Loucy (cell line): ENCODE data around the gene YARS2.

Source experiments
- H2AFZ ChIP-seq: fragments of 200-600 bp; sonication (generic); 2 replicates; pipeline ENCODE4 v1.6.0; 2016; ENCODE audit warnings: antibody characterized with exemption, mild to moderate bottlenecking, low read length, moderate library complexity
- H3F3A ChIP-seq: fragments of 200-600 bp; 2 replicates; pipeline ENCODE4 v1.6.0; 2016; ENCODE audit warnings: antibody characterized with exemption, low read depth, mild to moderate bottlenecking
- H3K27me3 ChIP-seq: fragments of 200-600 bp; sonication (generic); 2 replicates; pipeline ENCODE4 v1.6.1; 2014; ENCODE audit warnings: low read length, mild to moderate bottlenecking; ENCODE audit not compliant: insufficient read depth, poor library complexity, severe bottlenecking
- H3K36me3 ChIP-seq: fragments of 200-600 bp; sonication (generic); 2 replicates; pipeline ENCODE4 v1.6.1; 2016; ENCODE audit warnings: low read length; ENCODE audit not compliant: insufficient read depth
- H3K4me1 ChIP-seq: fragments of 200-600 bp; sonication (generic); 2 replicates; pipeline ENCODE4 v1.5.1; 2014; ENCODE audit warnings: low read length, mild to moderate bottlenecking; ENCODE audit not compliant: insufficient read depth, poor library complexity, severe bottlenecking
- H3K4me2 ChIP-seq: fragments of 200-600 bp; sonication (generic); 2 replicates; pipeline ENCODE4 v1.6.0; 2014; ENCODE audit warnings: antibody characterized with exemption, low read length, low read depth, mild to moderate bottlenecking; ENCODE audit not compliant: poor library complexity, severe bottlenecking
- H3K4me3 ChIP-seq: fragments of 200-600 bp; sonication (generic); 2 replicates; pipeline ENCODE4 v1.5.1; 2014; ENCODE audit warnings: low read length, mild to moderate bottlenecking, mixed read lengths; ENCODE audit not compliant: poor library complexity, severe bottlenecking
- H3K79me2 ChIP-seq: fragments of 200-600 bp; sonication (generic); 2 replicates; pipeline ENCODE4 v1.6.1; 2014; ENCODE audit warnings: low read length; ENCODE audit not compliant: insufficient read depth
- H3K9ac ChIP-seq: fragments of 200-600 bp; sonication (generic); 2 replicates; pipeline ENCODE4 v1.6.0; 2014; ENCODE audit warnings: mild to moderate bottlenecking, low read depth, low read length, moderate library complexity; ENCODE audit not compliant: poor library complexity, severe bottlenecking
- H3K9me2 ChIP-seq: fragments of 200-600 bp; sonication (generic); replicated peaks from 2 replicates; pipeline ENCODE4 v1.6.1; 2016; ENCODE audit warnings: low read depth, low read length, mixed read lengths
- H3K9me3 ChIP-seq: fragments of 200-600 bp; sonication (generic); 2 replicates; pipeline ENCODE4 v1.6.1; 2014; ENCODE audit warnings: mild to moderate bottlenecking, antibody characterized with exemption, low read length, low read depth; ENCODE audit not compliant: insufficient read depth
- H4K20me1 ChIP-seq: fragments of 200-600 bp; sonication (generic); 2 replicates; pipeline ENCODE4 v1.6.0; 2014; ENCODE audit warnings: antibody characterized with exemption, low read length, mild to moderate bottlenecking; ENCODE audit not compliant: insufficient read depth, poor library complexity, severe bottlenecking
- EZH2phosphoT487 ChIP-seq: fragments of 200-600 bp; IDR thresholded peaks from 2 replicates; pipeline ENCODE4 v1.6.1; 2018; ENCODE audit warnings: antibody characterized with exemption, mild to moderate bottlenecking, moderate library complexity, borderline replicate concordance
- TF ChIP-seq, protein P1 (sequence below): fragments of 200-600 bp; sonication (generic); conservative IDR thresholded peaks from 2 replicates; pipeline ENCODE4 v1.5.1; 2014; ENCODE audit warnings: mild to moderate bottlenecking, antibody characterized with exemption, low read length

YARS2 gene

DNA sequence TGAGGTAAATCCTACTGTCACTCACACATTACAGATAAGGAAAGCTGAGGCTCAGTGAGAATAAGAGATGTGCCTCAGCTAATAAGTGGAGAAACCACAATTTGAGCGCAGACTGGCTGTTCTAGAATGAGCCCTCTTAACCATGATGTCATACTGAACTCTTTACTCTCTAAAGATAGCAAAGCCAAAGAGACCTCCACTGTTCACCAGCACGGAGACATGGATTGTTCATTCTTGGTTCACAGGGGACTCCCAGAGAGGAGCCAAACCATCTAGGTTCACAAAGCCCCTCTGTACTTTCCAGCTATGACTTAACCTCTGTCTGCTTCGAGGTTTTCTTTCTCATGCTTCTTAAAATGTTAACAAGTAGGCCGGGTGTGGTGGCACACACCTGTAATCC, 32.7 kb upstream of the YARS2 start:
- Histone ChIP-seq H3K4me3 (no peak overlapping the region), H3K36me3 (no peaks in the 10 kb centered on the region), H3K9ac (no peak overlapping the region), H3K4me2 (no peak overlapping the region), H4K20me1 (no peaks in the 10 kb centered on the region), H3K4me1 (no peaks in the 10 kb centered on the region), H3K9me2 (no peaks in the 10 kb centered on the region), H3K9me3 (no peaks in the 10 kb centered on the region), H3K27me3 (no peaks in the 10 kb centered on the region), H2AFZ (no peak overlapping the region), H3F3A (no peaks in the 10 kb centered on the region), H3K79me2 (no peaks in the 10 kb centered on the region)
- TF ChIP-seq EZH2phosphoT487 = no peak
- TF ChIP-seq, protein P1, sequence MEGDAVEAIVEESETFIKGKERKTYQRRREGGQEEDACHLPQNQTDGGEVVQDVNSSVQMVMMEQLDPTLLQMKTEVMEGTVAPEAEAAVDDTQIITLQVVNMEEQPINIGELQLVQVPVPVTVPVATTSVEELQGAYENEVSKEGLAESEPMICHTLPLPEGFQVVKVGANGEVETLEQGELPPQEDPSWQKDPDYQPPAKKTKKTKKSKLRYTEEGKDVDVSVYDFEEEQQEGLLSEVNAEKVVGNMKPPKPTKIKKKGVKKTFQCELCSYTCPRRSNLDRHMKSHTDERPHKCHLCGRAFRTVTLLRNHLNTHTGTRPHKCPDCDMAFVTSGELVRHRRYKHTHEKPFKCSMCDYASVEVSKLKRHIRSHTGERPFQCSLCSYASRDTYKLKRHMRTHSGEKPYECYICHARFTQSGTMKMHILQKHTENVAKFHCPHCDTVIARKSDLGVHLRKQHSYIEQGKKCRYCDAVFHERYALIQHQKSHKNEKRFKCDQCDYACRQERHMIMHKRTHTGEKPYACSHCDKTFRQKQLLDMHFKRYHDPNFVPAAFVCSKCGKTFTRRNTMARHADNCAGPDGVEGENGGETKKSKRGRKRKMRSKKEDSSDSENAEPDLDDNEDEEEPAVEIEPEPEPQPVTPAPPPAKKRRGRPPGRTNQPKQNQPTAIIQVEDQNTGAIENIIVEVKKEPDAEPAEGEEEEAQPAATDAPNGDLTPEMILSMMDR = no peak

DNA sequence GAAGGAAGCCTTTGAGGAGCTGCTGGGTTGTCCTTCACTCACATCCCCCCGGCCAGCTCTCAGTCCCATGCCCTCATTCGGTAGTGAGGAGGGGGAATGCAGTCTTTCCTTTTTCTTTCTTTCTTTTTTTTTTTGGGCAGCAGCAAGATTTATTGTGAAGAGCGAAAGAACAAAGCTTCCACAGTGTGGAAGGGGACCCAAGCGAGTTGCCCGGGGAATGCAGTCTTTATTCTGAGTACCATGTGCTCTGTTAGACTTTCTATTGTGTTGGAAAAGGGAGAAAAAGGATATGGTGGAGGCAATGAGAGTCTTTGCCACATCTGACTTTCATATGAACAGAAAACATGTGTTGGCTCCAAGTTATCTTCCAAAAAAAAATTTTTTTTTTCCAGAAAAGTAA, 29.9 kb upstream of the YARS2 start:
- no peaks in the 10 kb centered on the region for H3K27me3 ChIP-seq

DNA sequence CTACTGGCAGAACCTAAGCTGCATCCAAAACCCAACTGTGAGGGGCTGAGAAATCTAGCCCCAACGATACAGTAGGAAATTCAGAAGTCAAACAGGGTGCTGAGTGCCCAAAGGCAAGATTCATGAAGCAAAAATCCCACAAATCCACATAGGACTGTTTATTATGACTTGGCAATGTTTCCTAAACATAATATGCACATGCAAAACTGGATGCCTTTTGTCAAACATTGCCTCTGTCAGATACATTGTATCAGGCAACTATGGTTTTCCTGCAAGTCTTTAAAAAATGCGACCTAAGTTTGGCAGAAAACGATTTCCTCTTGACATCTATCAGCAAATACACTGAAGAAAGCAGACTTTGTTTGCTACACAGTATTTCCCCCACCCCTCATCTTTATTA, 27.3 kb upstream of the YARS2 start:
- Histone ChIP-seq H4K20me1 (no peaks in the 10 kb centered on the region), H3K4me3 (no peak overlapping the region), H3K4me1 (no peaks in the 10 kb centered on the region), H2AFZ (no peak overlapping the region), H3K27me3 (no peaks in the 10 kb centered on the region), H3K79me2 (no peaks in the 10 kb centered on the region), H3K36me3 (no peaks in the 10 kb centered on the region), H3F3A (no peaks in the 10 kb centered on the region), H3K9ac (no peak overlapping the region), H3K4me2 (no peak overlapping the region), H3K9me3 (no peaks in the 10 kb centered on the region), H3K9me2 (no peaks in the 10 kb centered on the region)
- TF ChIP-seq EZH2phosphoT487 = no peak
- TF ChIP-seq, protein P1 = no peak

More for the DNA sequence above, 29.9 kb upstream of the YARS2 start:
- no peaks in the 10 kb centered on the region for H3K79me2 ChIP-seq
- no peak overlapping the region for H3K9ac ChIP-seq
- no peaks in the 10 kb centered on the region for H4K20me1 ChIP-seq
- no peak overlapping the region for H2AFZ ChIP-seq
- no peaks in the 10 kb centered on the region for H3K4me1 ChIP-seq
- TF ChIP-seq, protein P1 = no peak
- no peak for TF ChIP-seq EZH2phosphoT487
- H3K4me3 ChIP-seq = no peak overlapping the region
- no peaks in the 10 kb centered on the region for H3K9me2 ChIP-seq
- H3F3A ChIP-seq = no peaks in the 10 kb centered on the region
- no peaks in the 10 kb centered on the region for H3K9me3 ChIP-seq
- no peaks in the 10 kb centered on the region for H3K36me3 ChIP-seq
- no peak overlapping the region for H3K4me2 ChIP-seq
